BE2C (cell line): Measurements from ENCODE around the gene CSMD2.

Experiments
- DNase-seq: peaks from one replicate; pipeline ENCODE4 v3.0.0-alpha.2; 2020
- H3K27me3 ChIP-seq: fragments of 250-450 bp; sonication (Bioruptor Pico); 2 replicates; pipeline ENCODE4 v1.5.1; 2020; ENCODE audit warnings: mild to moderate bottlenecking
- H3K36me3 ChIP-seq: fragments of 250-450 bp; sonication (Bioruptor Pico); 2 replicates; pipeline ENCODE4 v1.5.1; 2020; ENCODE audit warnings: mild to moderate bottlenecking
- H3K4me1 ChIP-seq: fragments of 250-450 bp; sonication (Bioruptor Pico); 2 replicates; pipeline ENCODE4 v1.5.1; 2020
- H3K4me3 ChIP-seq: 2 replicates; pipeline ENCODE4 v1.5.1; 2011; ENCODE audit warnings: low read depth, low read length
- H3K9me3 ChIP-seq: fragments of 250-450 bp; sonication (Bioruptor Pico); 2 replicates; pipeline ENCODE4 v1.5.1; 2020
- TF ChIP-seq, protein P1 (sequence below): IDR thresholded peaks from 2 replicates; pipeline ENCODE4 v1.5.1; 2012; ENCODE audit warnings: mild to moderate bottlenecking, low read depth, low read length

Gene CSMD2

GRCh38 chr1:34132161-34132420 lies 32.9 kb downstream of the CSMD2 start:
- no peak for DNase-seq
- Histone ChIP-seq H3K4me3 (no peak overlapping the region), H3K36me3 (no peaks in the 10 kb centered on the region), H3K27me3 (no peaks in the 10 kb centered on the region), H3K9me3 (no peaks in the 10 kb centered on the region), H3K4me1 (no peaks in the 10 kb centered on the region)
- TF ChIP-seq, protein P1, sequence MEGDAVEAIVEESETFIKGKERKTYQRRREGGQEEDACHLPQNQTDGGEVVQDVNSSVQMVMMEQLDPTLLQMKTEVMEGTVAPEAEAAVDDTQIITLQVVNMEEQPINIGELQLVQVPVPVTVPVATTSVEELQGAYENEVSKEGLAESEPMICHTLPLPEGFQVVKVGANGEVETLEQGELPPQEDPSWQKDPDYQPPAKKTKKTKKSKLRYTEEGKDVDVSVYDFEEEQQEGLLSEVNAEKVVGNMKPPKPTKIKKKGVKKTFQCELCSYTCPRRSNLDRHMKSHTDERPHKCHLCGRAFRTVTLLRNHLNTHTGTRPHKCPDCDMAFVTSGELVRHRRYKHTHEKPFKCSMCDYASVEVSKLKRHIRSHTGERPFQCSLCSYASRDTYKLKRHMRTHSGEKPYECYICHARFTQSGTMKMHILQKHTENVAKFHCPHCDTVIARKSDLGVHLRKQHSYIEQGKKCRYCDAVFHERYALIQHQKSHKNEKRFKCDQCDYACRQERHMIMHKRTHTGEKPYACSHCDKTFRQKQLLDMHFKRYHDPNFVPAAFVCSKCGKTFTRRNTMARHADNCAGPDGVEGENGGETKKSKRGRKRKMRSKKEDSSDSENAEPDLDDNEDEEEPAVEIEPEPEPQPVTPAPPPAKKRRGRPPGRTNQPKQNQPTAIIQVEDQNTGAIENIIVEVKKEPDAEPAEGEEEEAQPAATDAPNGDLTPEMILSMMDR, result no peak

GRCh38 chr1:34131396-34132160 lies 33.5 kb downstream of the CSMD2 start:
- H3K4me1 ChIP-seq, result no peaks in the 10 kb centered on the region
- H3K9me3 ChIP-seq, result no peaks in the 10 kb centered on the region
- no peaks in the 10 kb centered on the region for H3K36me3 ChIP-seq
- H3K27me3 ChIP-seq, result no peaks in the 10 kb centered on the region
- H3K4me3 ChIP-seq, result no peak overlapping the region
- TF ChIP-seq, protein P1, result no peak
- DNase-seq, result no peak

- no peaks in the 10 kb centered on the region for H3K9me3 ChIP-seq
- H3K36me3 ChIP-seq, result no peaks in the 10 kb centered on the region
- no peak for DNase-seq
- no peaks in the 10 kb centered on the region for H3K27me3 ChIP-seq
- no peak overlapping the region for H3K4me3 ChIP-seq
- no peaks in the 10 kb centered on the region for H3K4me1 ChIP-seq
- TF ChIP-seq, protein P1, result no peak
Observed at GRCh38 chr1:34130306-34130705, 34.7 kb downstream of the CSMD2 start.

DNA sequence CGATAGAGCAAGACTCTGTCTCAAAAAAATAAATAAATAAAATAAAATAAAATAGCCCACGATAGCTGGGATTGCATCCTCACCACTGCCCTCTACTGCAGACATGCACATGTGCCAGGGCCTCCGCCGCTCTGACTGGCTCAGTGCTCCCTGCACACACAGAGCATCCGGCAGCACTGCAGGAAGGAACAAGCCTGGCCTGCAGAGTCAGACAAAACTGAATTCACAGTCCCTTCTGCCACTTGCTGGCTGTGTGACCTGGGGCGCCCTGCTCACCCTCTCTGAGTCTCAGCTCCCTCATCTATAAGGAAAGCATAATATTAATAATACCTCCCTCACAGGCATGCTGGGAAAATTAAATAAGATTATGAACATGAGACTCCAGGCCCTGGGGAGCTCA lies 35.4 kb downstream of the CSMD2 start:
- no peak for DNase-seq

GRCh38 chr1:34128186-34128889 lies 36.7 kb downstream of the CSMD2 start:
- Histone ChIP-seq H3K36me3 (no peaks in the 10 kb centered on the region), H3K4me1 (no peaks in the 10 kb centered on the region), H3K4me3 (no peak overlapping the region), H3K9me3 (no peaks in the 10 kb centered on the region), H3K27me3 (no peaks in the 10 kb centered on the region)
- DNase-seq, result no peak
- TF ChIP-seq, protein P1, result no peak

More for the DNA sequence above, 35.4 kb downstream of the CSMD2 start:
- Histone ChIP-seq H3K36me3 (no peaks in the 10 kb centered on the region), H3K4me3 (no peak overlapping the region), H3K4me1 (no peaks in the 10 kb centered on the region), H3K9me3 (no peaks in the 10 kb centered on the region), H3K27me3 (no peaks in the 10 kb centered on the region)
- TF ChIP-seq, protein P1, result no peak
